A673 (cell line): ENCODE results near the gene QKI.

Source experiments
- EZH2 ChIP-seq: fragments of 200-600 bp; sonication (generic); IDR thresholded peaks from 2 replicates; pipeline ENCODE4 v1.6.1; 2017; ENCODE audit warnings: borderline replicate concordance, low read depth, mild to moderate bottlenecking, mixed read lengths, antibody characterized with exemption, low read length; ENCODE audit not compliant: poor library complexity, severe bottlenecking
- TF ChIP-seq, protein P1 (sequence below): fragments of 300-800, 200-600 bp; sonication (generic); conservative IDR thresholded peaks from 2 replicates; pipeline ENCODE4 v1.5.1; 2017; ENCODE audit warnings: low read depth, mild to moderate bottlenecking, antibody characterized with exemption, low read length, moderate library complexity, mixed read lengths

DNA sequence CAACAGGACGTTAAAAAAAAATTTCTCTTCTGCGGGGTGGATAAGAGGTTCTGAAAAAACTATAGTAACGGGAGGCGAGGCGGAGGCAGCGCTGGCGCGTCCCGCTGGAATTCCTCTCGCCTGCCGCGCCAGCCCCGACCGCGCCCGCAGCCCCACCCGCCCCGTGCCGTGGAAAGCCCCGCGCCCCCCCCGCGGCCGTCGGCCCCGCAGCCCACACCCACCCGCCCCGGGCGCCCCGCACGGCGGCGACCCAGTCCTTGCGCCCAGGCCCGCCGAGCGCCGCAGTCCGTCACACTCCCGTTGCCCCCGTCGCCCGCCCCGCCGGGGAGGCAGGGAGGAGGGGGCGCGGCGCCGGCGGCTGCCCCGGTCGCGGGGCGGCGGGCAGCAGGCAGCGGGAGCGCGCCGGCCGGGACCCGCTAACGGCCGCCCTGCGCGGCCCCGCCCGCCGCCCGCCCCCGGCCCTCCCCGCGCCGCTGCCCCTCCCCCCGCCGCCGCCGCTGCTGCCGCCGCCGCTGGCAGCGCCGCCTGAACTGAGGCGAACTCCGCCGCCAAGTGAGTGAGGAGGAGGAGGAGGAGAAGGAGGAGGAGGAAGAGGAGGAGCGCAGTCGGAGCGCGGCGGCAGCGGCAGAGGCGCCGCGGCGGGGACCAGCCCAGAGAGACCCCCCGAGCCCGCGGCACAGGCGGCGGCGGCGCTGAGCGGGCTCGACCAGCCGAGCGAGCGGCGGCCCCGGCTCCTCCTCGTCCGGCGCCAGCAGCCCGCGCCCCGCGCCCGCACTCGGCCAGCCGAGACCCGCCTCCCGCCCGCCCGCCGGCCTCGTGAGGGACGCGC is at the start of gene QKI:
- TF ChIP-seq, protein P1, sequence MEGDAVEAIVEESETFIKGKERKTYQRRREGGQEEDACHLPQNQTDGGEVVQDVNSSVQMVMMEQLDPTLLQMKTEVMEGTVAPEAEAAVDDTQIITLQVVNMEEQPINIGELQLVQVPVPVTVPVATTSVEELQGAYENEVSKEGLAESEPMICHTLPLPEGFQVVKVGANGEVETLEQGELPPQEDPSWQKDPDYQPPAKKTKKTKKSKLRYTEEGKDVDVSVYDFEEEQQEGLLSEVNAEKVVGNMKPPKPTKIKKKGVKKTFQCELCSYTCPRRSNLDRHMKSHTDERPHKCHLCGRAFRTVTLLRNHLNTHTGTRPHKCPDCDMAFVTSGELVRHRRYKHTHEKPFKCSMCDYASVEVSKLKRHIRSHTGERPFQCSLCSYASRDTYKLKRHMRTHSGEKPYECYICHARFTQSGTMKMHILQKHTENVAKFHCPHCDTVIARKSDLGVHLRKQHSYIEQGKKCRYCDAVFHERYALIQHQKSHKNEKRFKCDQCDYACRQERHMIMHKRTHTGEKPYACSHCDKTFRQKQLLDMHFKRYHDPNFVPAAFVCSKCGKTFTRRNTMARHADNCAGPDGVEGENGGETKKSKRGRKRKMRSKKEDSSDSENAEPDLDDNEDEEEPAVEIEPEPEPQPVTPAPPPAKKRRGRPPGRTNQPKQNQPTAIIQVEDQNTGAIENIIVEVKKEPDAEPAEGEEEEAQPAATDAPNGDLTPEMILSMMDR = no peak
- no peak for TF ChIP-seq EZH2
